K562 (cell line): Measurements from ENCODE around the gene NEUROD4. TPM values are rescaled to one million over a fixed set of nuclear protein-coding genes. Genes with fewer than 3 reads are reported as not detected.

ENCODE experiments used
- ARID3A ChIP-seq: IDR thresholded peaks from 2 replicates; pipeline ENCODE4 v1.6.1; 2012; ENCODE audit warnings: low read depth, low read length, improper control_type of control experiment, borderline replicate concordance
- ATF6 ChIP-seq: sonication (generic); formaldehyde crosslinking; IDR thresholded peaks from 2 replicates; pipeline ENCODE4 v1.4.0; 2020; ENCODE audit warnings: mild to moderate bottlenecking, missing genetic modification reagents
- BMI1 ChIP-seq: fragments of 150-350 bp; IDR thresholded peaks from 2 replicates; pipeline ENCODE4 v1.6.1; 2014; ENCODE audit warnings: low read length
- CSDE1 ChIP-seq, 2 experiments: fragments of 450-650 bp; IDR thresholded peaks; 2 replicates each; pipeline ENCODE4 v1.6.1; 2016; ENCODE audit warnings: mild to moderate bottlenecking in 1 of 2
- NCOA4 ChIP-seq: fragments of 450-650 bp; IDR thresholded peaks from 2 replicates; pipeline ENCODE4 v1.6.1; 2018; ENCODE audit warnings: mild to moderate bottlenecking; ENCODE audit not compliant: partially characterized antibody
- PCBP2 ChIP-seq: fragments of 200-400 bp; formaldehyde crosslinking; IDR thresholded peaks from 2 replicates; pipeline ENCODE4 v1.6.1; 2018; ENCODE audit warnings: low read length, low read depth, mild to moderate bottlenecking, moderate library complexity; ENCODE audit not compliant: poor library complexity, severe bottlenecking
- PTRF ChIP-seq: fragments of 450-650 bp; IDR thresholded peaks from 2 replicates; pipeline ENCODE4 v1.6.1; 2016; ENCODE audit warnings: mild to moderate bottlenecking, missing genetic modification characterization, missing compliant biosample characterization
- RREB1 ChIP-seq: fragments of 250-450 bp; sonication (Bioruptor Pico); IDR thresholded peaks from 2 replicates; pipeline ENCODE4 v1.4.0; 2020
- SLC30A9 ChIP-seq: fragments of 250-450 bp; sonication (Bioruptor Pico); IDR thresholded peaks from 2 replicates; pipeline ENCODE4 v1.8.0; 2022; ENCODE audit warnings: mild to moderate bottlenecking, moderate library complexity
- STAT5A ChIP-seq: IDR thresholded peaks from 2 replicates; pipeline ENCODE4 v1.6.1; 2012; ENCODE audit warnings: low read length, inconsistent platforms, borderline replicate concordance
- TFAP4 ChIP-seq: sonication (generic); formaldehyde crosslinking; IDR thresholded peaks from 2 replicates; pipeline ENCODE4 v1.8.0; 2022; ENCODE audit warnings: missing genetic modification reagents, mild to moderate bottlenecking, moderate library complexity, borderline replicate concordance
- TSC22D4 ChIP-seq: fragments of 450-650 bp; IDR thresholded peaks from 2 replicates; pipeline ENCODE4 v1.6.1; 2016; ENCODE audit warnings: missing genetic modification characterization, missing biosample characterization, control low read depth
- U2AF2 ChIP-seq: fragments of 200-400 bp; formaldehyde crosslinking; optimal IDR thresholded peaks from 2 replicates; pipeline ENCODE3; 2017; ENCODE audit warnings: low read depth, mild to moderate bottlenecking, low read length
- ZNF699 ChIP-seq: fragments of 250-450 bp; sonication (Bioruptor Pico); IDR thresholded peaks from 2 replicates; pipeline ENCODE4 v1.8.0; 2021; ENCODE audit warnings: mild to moderate bottlenecking, moderate library complexity; ENCODE audit not compliant: insufficient replicate concordance
- polyA plus RNA-seq, 8 experiments: library from polyadenylated mRNA; depleted of rRNA in 4 of 8; stranded (reverse) in 5 of 8; unstranded in 3 of 8; fragments of >200 nt; fragmentation: Nextera tagmentation in 2 of 8; fragmentation: Illumina TruSeq in 1 of 8; extraction: Ambion mirVana in 2 of 8; extraction: Trizol in 1 of 8; gene quantifications; 2 replicates each; pipeline versions ENCODE4 v1.2.1 to v1.2.3, GENCODE V29; 2011 to 2014; ENCODE audit warnings: inconsistent platforms in 1 of 8, missing spikeins in 1 of 8
- total RNA-seq, 7 experiments: library from RNA; depleted of rRNA in 6 of 7; stranded (reverse); fragments of >200 nt in 6 of 7; fragmentation: Illumina TruSeq in 2 of 7; extraction: Trizol in 2 of 7; gene quantifications; 2 replicates each; pipeline versions ENCODE4 v1.2.1 to v1.2.3, GENCODE V29; 2011 to 2021; ENCODE audit warnings: low replicate concordance in 1 of 7
- TF ChIP-seq, protein P1 (sequence below): fragments of 450-650 bp; conservative IDR thresholded peaks from 2 replicates; pipeline ENCODE4 v1.6.1; 2016; ENCODE audit warnings: missing genetic modification characterization, low read depth, mild to moderate bottlenecking, control low read depth, missing compliant biosample characterization

NEUROD4 gene
- total and polyA plus RNA-seq, 9 of the 15 experiments (the other 6 are each of a cell fraction or from before 2014, with no cell fraction given): not detected

DNA sequence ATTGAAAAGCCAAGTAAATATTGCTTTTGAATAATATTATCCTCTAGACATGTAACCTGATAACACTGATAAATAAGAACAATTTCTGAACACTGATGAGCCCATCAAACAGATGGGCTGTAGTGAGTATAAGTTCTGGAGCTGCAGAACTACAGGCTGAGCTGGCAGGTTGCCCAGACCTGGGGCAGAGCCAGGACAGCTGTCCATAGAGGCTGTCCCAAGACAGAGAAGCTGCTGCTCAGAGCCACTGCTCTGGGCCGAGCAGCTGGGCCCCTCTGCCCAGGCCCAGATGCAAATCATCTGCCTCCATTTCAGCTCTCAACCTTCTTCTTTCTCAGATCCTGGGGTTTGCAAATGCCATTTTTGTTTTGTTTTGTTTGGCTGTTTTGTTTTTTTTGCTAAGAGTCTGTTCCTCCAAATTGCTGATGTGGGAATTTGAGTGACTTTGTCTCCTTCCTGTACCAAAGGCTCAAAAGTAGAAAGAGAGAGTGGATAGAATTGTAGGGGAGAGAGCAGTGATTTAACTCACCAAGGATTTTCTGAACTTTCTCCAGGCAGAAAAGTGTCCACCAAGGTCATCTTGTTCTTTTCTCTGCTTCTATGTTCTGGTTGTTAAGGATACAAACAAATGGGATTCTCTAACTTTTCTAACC lies 31.2 kb upstream of the NEUROD4 start (continued):
- TF ChIP-seq CSDE1 (IDR thresholded peaks at IDR 0.05) (no peak), ATF6 (no peak), PCBP2 (no peak), STAT5A (no peak), TSC22D4 (no peak), BMI1 (no peak), TFAP4 (CRISPR knock-in tag) (peak; percentile 82; the same call in 1 of the 2 replicates), PTRF (no peak), ZNF699 (CRISPR knock-in tag) (no peak), U2AF2 (no peak), NCOA4 (no peak), SLC30A9 (CRISPR knock-in tag) (no peak), RREB1 (no peak), ARID3A (0 out of 2 replicates have a peak, but pooled peaks have one; percentile 34)
- TF ChIP-seq, protein P1, sequence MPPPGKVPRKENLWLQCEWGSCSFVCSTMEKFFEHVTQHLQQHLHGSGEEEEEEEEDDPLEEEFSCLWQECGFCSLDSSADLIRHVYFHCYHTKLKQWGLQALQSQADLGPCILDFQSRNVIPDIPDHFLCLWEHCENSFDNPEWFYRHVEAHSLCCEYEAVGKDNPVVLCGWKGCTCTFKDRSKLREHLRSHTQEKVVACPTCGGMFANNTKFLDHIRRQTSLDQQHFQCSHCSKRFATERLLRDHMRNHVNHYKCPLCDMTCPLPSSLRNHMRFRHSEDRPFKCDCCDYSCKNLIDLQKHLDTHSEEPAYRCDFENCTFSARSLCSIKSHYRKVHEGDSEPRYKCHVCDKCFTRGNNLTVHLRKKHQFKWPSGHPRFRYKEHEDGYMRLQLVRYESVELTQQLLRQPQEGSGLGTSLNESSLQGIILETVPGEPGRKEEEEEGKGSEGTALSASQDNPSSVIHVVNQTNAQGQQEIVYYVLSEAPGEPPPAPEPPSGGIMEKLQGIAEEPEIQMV (tag): no peak
